GM19372 (cell line): ENCODE measurements around the gene MED7.

ENCODE experiments used
- ATAC-seq: cut with Tn5 transposase; IDR thresholded peaks from one replicate; pipeline ENCODE4 v1.9.1; 2021; ENCODE audit warnings: mild to moderate bottlenecking, low read depth, moderate library complexity; ENCODE audit not compliant: unreplicated experiment

The MED7 gene

DNA sequence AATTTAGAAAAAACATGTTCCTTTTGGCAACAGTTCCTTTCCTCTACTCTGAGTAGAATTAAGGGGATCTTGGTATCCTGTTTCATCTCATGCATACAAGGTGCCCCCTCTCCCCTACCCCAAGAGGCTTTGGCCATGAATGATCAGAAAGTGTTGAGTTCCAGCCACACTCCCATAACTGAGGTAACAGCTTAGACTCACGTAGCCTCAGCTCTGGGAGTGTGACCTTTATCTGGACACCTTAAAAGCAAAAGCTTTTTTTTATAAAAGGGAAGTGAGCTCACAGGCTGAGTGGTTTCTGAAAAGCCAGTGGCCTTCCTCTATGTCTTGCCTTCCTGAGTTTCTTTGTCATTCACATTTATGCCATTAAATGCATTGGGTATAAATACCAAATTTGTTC lies 32.9 kb downstream of the MED7 start:
- ATAC-seq = peak; percentile 62

DNA sequence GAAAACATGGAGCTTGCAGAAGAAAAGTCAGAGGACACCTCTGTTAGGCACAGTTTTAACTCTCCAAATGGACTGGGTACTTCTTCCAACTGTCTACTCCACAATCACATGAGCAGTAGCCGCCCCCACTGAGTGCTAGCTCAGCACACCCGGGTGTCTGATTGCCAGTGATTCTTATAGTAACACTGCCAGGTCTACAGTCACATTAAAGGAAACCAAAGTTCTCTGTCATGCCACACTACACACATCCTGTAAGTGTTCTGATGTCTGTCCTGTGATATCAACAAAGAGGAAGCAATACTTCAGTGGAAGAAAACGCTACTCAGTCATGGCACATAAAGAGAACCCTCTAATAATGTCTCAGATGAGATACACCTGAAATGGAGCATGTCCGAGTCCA lies 33.7 kb downstream of the MED7 start, which contains the start of gene HAVCR2:
Gene HAVCR2 (minus strand): TSS at position 69 of the 400 bp plus-strand sequence. CDS start 61 bp downstream, at position 8.
- ATAC-seq = peak; percentile 69

DNA sequence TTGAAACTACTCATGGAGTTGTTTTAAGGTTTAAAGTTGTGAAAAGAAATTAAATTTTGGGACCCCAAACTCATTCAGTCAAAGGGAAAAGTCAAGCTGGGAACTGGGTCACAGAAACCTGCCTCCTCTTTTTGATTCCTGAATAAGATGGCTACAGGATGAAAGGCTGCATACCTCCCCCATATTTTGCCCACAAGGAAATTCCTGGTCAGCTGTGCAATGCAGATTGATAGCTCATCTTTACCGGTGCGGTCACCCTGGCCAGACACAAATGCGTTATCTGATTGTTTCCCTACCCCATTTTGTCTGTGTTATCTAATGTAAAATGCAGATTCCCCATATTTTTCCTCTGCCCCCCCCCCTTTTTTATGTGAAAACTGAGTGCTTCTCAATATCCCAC lies 35.2 kb downstream of the MED7 start:
- ATAC-seq = no peak

DNA sequence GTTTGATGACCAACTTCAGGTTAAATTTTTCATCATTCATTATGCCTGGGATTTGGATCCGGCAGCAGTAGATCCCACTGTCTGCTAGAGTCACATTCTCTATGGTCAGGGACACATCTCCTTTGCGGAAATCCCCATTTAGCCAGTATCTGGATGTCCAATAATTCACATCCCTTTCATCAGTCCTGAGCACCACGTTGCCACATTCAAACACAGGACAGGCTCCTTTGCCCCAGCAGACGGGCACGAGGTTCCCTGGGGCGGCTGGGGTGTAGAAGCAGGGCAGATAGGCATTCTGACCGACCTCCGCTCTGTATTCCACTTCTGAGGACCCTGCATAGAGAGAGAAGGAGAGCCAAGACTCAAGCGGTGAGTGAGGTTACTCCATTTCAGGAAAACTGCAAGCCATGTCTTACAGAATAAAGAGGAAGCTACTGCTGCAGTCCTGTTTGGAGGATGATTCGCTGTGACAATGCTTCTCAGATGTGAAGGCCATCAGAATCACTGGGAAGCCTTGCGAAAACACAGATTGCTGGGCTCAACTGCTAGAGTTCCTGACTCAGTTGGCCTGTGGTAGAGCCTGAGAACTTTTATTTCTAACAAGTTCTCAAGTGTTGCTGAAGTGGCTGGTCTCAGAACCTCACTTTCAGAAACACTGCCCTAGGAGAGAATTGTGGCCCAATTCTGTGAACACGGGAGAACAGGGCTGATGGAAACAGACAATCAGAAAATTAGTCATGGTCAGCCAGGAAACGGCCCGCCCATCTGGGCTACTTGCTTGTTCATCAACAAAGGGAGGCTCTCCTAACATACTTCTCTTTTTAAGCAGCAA lies 35.8 kb downstream of the MED7 start:
- no peak for ATAC-seq

DNA sequence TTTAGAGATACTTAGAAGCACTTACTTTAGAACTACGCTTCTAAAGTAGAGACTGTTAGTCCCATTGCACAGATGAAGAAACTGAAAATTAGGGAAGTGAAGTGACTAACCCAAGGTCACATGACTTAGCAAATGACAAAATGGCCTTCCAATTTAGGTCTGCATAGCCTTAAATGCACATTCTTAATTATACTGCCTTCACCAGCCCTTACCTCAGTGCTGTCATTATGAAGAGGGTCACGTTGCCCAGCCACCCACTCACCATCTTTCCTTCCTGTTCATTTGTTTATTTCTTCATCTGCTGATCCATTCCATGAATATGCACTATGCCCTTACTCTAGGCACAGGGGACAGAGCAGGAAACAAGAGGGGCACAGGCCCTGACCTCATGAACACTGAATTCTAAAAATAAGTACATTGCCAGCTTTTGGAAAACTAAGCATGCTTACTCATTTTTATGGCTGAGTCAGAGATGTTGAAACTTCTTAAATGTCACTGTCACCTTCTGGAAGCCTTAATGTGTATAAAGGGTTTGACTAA lies 42.5 kb downstream of the MED7 start:
- ATAC-seq = no peak

DNA sequence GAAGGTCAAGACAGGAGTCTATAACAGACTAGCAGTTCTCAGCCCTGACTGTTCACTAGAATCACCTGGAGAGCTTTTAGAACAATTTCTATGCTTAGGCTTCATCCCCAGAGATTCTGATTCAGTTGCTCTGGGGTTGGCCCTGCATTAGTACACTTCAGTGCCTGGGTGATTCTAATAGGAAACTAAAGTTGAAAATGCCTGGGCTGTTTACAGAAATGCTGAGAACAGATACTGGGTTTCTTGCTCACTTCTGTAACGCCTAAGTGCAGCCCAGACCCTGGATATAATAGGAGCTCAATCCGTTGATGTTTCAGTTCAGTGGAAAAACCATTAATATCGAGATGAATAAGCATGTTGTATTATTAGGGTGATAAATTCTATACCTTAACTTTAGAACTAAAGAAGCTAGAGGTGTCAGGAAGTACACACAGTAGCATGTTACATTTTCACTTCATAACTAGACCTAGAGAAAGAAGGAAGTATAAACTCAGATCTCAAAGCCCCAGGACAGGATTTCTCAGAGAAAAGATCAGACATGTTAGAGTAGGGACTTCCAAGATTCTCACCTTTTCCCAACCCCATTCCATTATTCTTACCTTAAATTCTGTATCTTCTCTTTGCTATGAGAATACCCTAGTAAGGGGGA lies 54.2 kb downstream of the MED7 start:
- ATAC-seq = peak; percentile 77
